Loucy (cell line): ENCODE measurements around the gene APOD.
"Not testable (repeated sequence)": the region's sequence is repeated elsewhere in the genome, so short reads cannot be mapped to it uniquely, and the experiment has no call there.

ENCODE experiments used
- H2AFZ ChIP-seq: fragments of 200-600 bp; sonication (generic); 2 replicates; pipeline ENCODE4 v1.6.0; 2016; ENCODE audit warnings: antibody characterized with exemption, mild to moderate bottlenecking, low read length, moderate library complexity
- H3F3A ChIP-seq: fragments of 200-600 bp; 2 replicates; pipeline ENCODE4 v1.6.0; 2016; ENCODE audit warnings: antibody characterized with exemption, low read depth, mild to moderate bottlenecking
- H3K27me3 ChIP-seq: fragments of 200-600 bp; sonication (generic); 2 replicates; pipeline ENCODE4 v1.6.1; 2014; ENCODE audit warnings: low read length, mild to moderate bottlenecking; ENCODE audit not compliant: insufficient read depth, poor library complexity, severe bottlenecking
- H3K36me3 ChIP-seq: fragments of 200-600 bp; sonication (generic); 2 replicates; pipeline ENCODE4 v1.6.1; 2016; ENCODE audit warnings: low read length; ENCODE audit not compliant: insufficient read depth
- H3K4me1 ChIP-seq: fragments of 200-600 bp; sonication (generic); 2 replicates; pipeline ENCODE4 v1.5.1; 2014; ENCODE audit warnings: low read length, mild to moderate bottlenecking; ENCODE audit not compliant: insufficient read depth, poor library complexity, severe bottlenecking
- H3K4me2 ChIP-seq: fragments of 200-600 bp; sonication (generic); 2 replicates; pipeline ENCODE4 v1.6.0; 2014; ENCODE audit warnings: antibody characterized with exemption, low read length, low read depth, mild to moderate bottlenecking; ENCODE audit not compliant: poor library complexity, severe bottlenecking
- H3K4me3 ChIP-seq: fragments of 200-600 bp; sonication (generic); 2 replicates; pipeline ENCODE4 v1.5.1; 2014; ENCODE audit warnings: low read length, mild to moderate bottlenecking, mixed read lengths; ENCODE audit not compliant: poor library complexity, severe bottlenecking
- H3K79me2 ChIP-seq: fragments of 200-600 bp; sonication (generic); 2 replicates; pipeline ENCODE4 v1.6.1; 2014; ENCODE audit warnings: low read length; ENCODE audit not compliant: insufficient read depth
- H3K9ac ChIP-seq: fragments of 200-600 bp; sonication (generic); 2 replicates; pipeline ENCODE4 v1.6.0; 2014; ENCODE audit warnings: mild to moderate bottlenecking, low read depth, low read length, moderate library complexity; ENCODE audit not compliant: poor library complexity, severe bottlenecking
- H3K9me2 ChIP-seq: fragments of 200-600 bp; sonication (generic); replicated peaks from 2 replicates; pipeline ENCODE4 v1.6.1; 2016; ENCODE audit warnings: low read depth, low read length, mixed read lengths
- H3K9me3 ChIP-seq: fragments of 200-600 bp; sonication (generic); 2 replicates; pipeline ENCODE4 v1.6.1; 2014; ENCODE audit warnings: mild to moderate bottlenecking, antibody characterized with exemption, low read length, low read depth; ENCODE audit not compliant: insufficient read depth
- H4K20me1 ChIP-seq: fragments of 200-600 bp; sonication (generic); 2 replicates; pipeline ENCODE4 v1.6.0; 2014; ENCODE audit warnings: antibody characterized with exemption, low read length, mild to moderate bottlenecking; ENCODE audit not compliant: insufficient read depth, poor library complexity, severe bottlenecking
- CTCF ChIP-seq: fragments of 200-600 bp; sonication (generic); conservative IDR thresholded peaks from 2 replicates; pipeline ENCODE4 v1.5.1; 2014; ENCODE audit warnings: mild to moderate bottlenecking, antibody characterized with exemption, low read length
- EZH2phosphoT487 ChIP-seq: fragments of 200-600 bp; IDR thresholded peaks from 2 replicates; pipeline ENCODE4 v1.6.1; 2018; ENCODE audit warnings: antibody characterized with exemption, mild to moderate bottlenecking, moderate library complexity, borderline replicate concordance

The APOD gene

GRCh38 chr3:195612075-195612800 is 28.5 kb upstream of the APOD start:
- Histone ChIP-seq H4K20me1 (no peaks in the 10 kb centered on the region), H3K9ac (no peak overlapping the region), H2AFZ (no peak overlapping the region)

GRCh38 chr3:195609229-195609628 is 25.5 kb upstream of the APOD start:
- Histone ChIP-seq H2AFZ (no peak overlapping the region), H3F3A (no peaks in the 10 kb centered on the region), H3K9me2 (no peaks in the 10 kb centered on the region), H3K9ac (no peak overlapping the region), H3K27me3 (no peaks in the 10 kb centered on the region), H3K9me3 (peaks cover 10% of the 10 kb centered on the region), H3K4me3 (no peak overlapping the region), H3K36me3 (no peaks in the 10 kb centered on the region), H4K20me1 (no peaks in the 10 kb centered on the region), H3K79me2 (no peaks in the 10 kb centered on the region), H3K4me2 (no peak overlapping the region), H3K4me1 (no peaks in the 10 kb centered on the region)
- TF ChIP-seq EZH2phosphoT487 = no peak
- no peak for TF ChIP-seq CTCF

More at GRCh38 chr3:195612075-195612800, 28.5 kb upstream of the APOD start:
- no peaks in the 10 kb centered on the region for H3F3A ChIP-seq
- H3K27me3 ChIP-seq = no peaks in the 10 kb centered on the region
- no peaks in the 10 kb centered on the region for H3K79me2 ChIP-seq
- no peak overlapping the region for H3K4me3 ChIP-seq
- no peaks in the 10 kb centered on the region for H3K9me2 ChIP-seq
- H3K9me3 ChIP-seq = 0 out of 2 replicates have a peak, but pooled peaks cover under 1% of the 10 kb centered on the region
- H3K4me1 ChIP-seq = no peaks in the 10 kb centered on the region
- TF ChIP-seq CTCF = no peak
- no peak for TF ChIP-seq EZH2phosphoT487
- no peaks in the 10 kb centered on the region for H3K36me3 ChIP-seq
- no peak overlapping the region for H3K4me2 ChIP-seq

- H3K36me3 ChIP-seq, H2AFZ ChIP-seq, H3K9ac ChIP-seq, H3K27me3 ChIP-seq, H4K20me1 ChIP-seq, H3K9me3 ChIP-seq, H3K79me2 ChIP-seq, H3K4me1 ChIP-seq, H3F3A ChIP-seq, H3K4me3 ChIP-seq, H3K4me2 ChIP-seq, H3K9me2 ChIP-seq: not testable (repeated sequence)
These were observed 18.0 kb upstream of the APOD start for GRCh38 chr3:195601785-195602184.

- H3K4me2 ChIP-seq = no peak overlapping the region
- H3K9me2 ChIP-seq = no peaks in the 10 kb centered on the region
- H3F3A ChIP-seq = no peaks in the 10 kb centered on the region
- TF ChIP-seq CTCF = no peak
- TF ChIP-seq EZH2phosphoT487 = no peak
- no peaks in the 10 kb centered on the region for H3K27me3 ChIP-seq
- H4K20me1 ChIP-seq = no peaks in the 10 kb centered on the region
- H3K9me3 ChIP-seq = peaks cover 4% of the 10 kb centered on the region
- no peak overlapping the region for H3K9ac ChIP-seq
- no peak overlapping the region for H3K4me3 ChIP-seq
- H3K36me3 ChIP-seq = no peaks in the 10 kb centered on the region
- no peak overlapping the region for H2AFZ ChIP-seq
- H3K79me2 ChIP-seq = no peaks in the 10 kb centered on the region
- H3K4me1 ChIP-seq = no peaks in the 10 kb centered on the region
These were observed 17.6 kb upstream of the APOD start for GRCh38 chr3:195601382-195601781.

GRCh38 chr3:195599926-195600325 is 16.2 kb upstream of the APOD start:
- H3F3A ChIP-seq = not testable (repeated sequence)

More at GRCh38 chr3:195599926-195600325, 16.2 kb upstream of the APOD start:
- not testable (repeated sequence) for H3K9ac ChIP-seq, H3K79me2 ChIP-seq, H3K9me3 ChIP-seq, H3K4me1 ChIP-seq, H3K4me3 ChIP-seq, H2AFZ ChIP-seq, H3K9me2 ChIP-seq, H3K4me2 ChIP-seq, H4K20me1 ChIP-seq, H3K36me3 ChIP-seq, H3K27me3 ChIP-seq
